ENCODE data around the gene RPS6KA1.
"Not testable (repeated sequence)": the region's sequence is repeated elsewhere in the genome, so short reads cannot be mapped to it uniquely, and the experiment has no call there.

The RPS6KA1 gene

GRCh38 chr1:26584588-26584987 lies 55.0 kb downstream of the RPS6KA1 start:
- not testable (repeated sequence) for H3K27ac Mint-ChIP-seq, H3K4me3 Mint-ChIP-seq, H3K27me3 Mint-ChIP-seq, ATAC-seq, H3K9me3 Mint-ChIP-seq, H3K36me3 Mint-ChIP-seq
- H3K4me1 Mint-ChIP-seq, result peaks cover 34% of the 10 kb centered on the region

GRCh38 chr1:26585471-26585870 lies 55.9 kb downstream of the RPS6KA1 start:
- Mint-ChIP-seq H3K9me3 (peaks cover 3% of the 10 kb centered on the region), H3K4me1 (peaks cover 29% of the 10 kb centered on the region), H3K4me3 (no peak overlapping the region), H3K36me3 (peaks cover 5% of the 10 kb centered on the region), H3K27ac (no peak overlapping the region), H3K27me3 (no peaks in the 10 kb centered on the region)
- ATAC-seq, result no peak

- H3K27me3 Mint-ChIP-seq, result no peaks in the 10 kb centered on the region
- peak overlapping the region; percentile 12 for H3K27ac Mint-ChIP-seq
- H3K4me1 Mint-ChIP-seq, result peaks cover 6% of the 10 kb centered on the region
- H3K9me3 Mint-ChIP-seq, result peaks cover 3% of the 10 kb centered on the region
- no peak for ATAC-seq
- peaks cover 5% of the 10 kb centered on the region for H3K36me3 Mint-ChIP-seq
- no peak overlapping the region for H3K4me3 Mint-ChIP-seq
These were observed 63.8 kb downstream of the RPS6KA1 start for GRCh38 chr1:26593385-26593784.

GRCh38 chr1:26594593-26594992 lies 65.0 kb downstream of the RPS6KA1 start:
- not testable (repeated sequence) for H3K27ac Mint-ChIP-seq, H3K4me3 Mint-ChIP-seq, H3K9me3 Mint-ChIP-seq, H3K36me3 Mint-ChIP-seq, H3K27me3 Mint-ChIP-seq, H3K4me1 Mint-ChIP-seq, ATAC-seq

GRCh38 chr1:26597629-26598039 lies 68.1 kb downstream of the RPS6KA1 start:
- ATAC-seq, result peak; percentile 56
- no peak overlapping the region for H3K27ac Mint-ChIP-seq

GRCh38 chr1:26598890-26599289 lies 69.3 kb downstream of the RPS6KA1 start:
- Mint-ChIP-seq H3K27ac (no peak overlapping the region), H3K9me3 (no peaks in the 10 kb centered on the region), H3K36me3 (no peaks in the 10 kb centered on the region), H3K4me3 (no peak overlapping the region), H3K4me1 (peaks cover 11% of the 10 kb centered on the region), H3K27me3 (no peaks in the 10 kb centered on the region)
- ATAC-seq, result no peak

More at GRCh38 chr1:26597629-26598039, 68.1 kb downstream of the RPS6KA1 start:
- H3K27me3 Mint-ChIP-seq, result no peaks in the 10 kb centered on the region
- no peaks in the 10 kb centered on the region for H3K36me3 Mint-ChIP-seq
- H3K4me3 Mint-ChIP-seq, result no peak overlapping the region
- peaks cover 10% of the 10 kb centered on the region for H3K4me1 Mint-ChIP-seq
- no peaks in the 10 kb centered on the region for H3K9me3 Mint-ChIP-seq

- Mint-ChIP-seq H3K27me3 (no peaks in the 10 kb centered on the region), H3K36me3 (no peaks in the 10 kb centered on the region), H3K4me3 (no peak overlapping the region), H3K27ac (no peak overlapping the region), H3K4me1 (peaks cover 10% of the 10 kb centered on the region), H3K9me3 (no peaks in the 10 kb centered on the region)
- no peak for ATAC-seq
These were observed 72.9 kb downstream of the RPS6KA1 start for GRCh38 chr1:26602378-26602959.

GRCh38 chr1:26603856-26604255 lies 74.3 kb downstream of the RPS6KA1 start:
- Mint-ChIP-seq H3K27ac (no peak overlapping the region), H3K36me3 (no peaks in the 10 kb centered on the region), H3K4me1 (peaks cover 6% of the 10 kb centered on the region), H3K9me3 (no peaks in the 10 kb centered on the region), H3K4me3 (no peak overlapping the region), H3K27me3 (no peaks in the 10 kb centered on the region)
- no peak for ATAC-seq

GRCh38 chr1:26607186-26607585 lies 77.6 kb downstream of the RPS6KA1 start:
- Mint-ChIP-seq H3K36me3 (no peaks in the 10 kb centered on the region), H3K27ac (no peak overlapping the region), H3K4me3 (no peak overlapping the region), H3K4me1 (peaks cover 6% of the 10 kb centered on the region), H3K27me3 (no peaks in the 10 kb centered on the region), H3K9me3 (no peaks in the 10 kb centered on the region)
- no peak for ATAC-seq

GRCh38 chr1:26608895-26609294 lies 79.3 kb downstream of the RPS6KA1 start:
- ATAC-seq, result no peak
- no peaks in the 10 kb centered on the region for H3K9me3 Mint-ChIP-seq
- H3K4me1 Mint-ChIP-seq, result no peaks in the 10 kb centered on the region
- H3K36me3 Mint-ChIP-seq, result no peaks in the 10 kb centered on the region
- H3K4me3 Mint-ChIP-seq, result no peak overlapping the region
- H3K27me3 Mint-ChIP-seq, result no peaks in the 10 kb centered on the region
- H3K27ac Mint-ChIP-seq, result no peak overlapping the region

- Mint-ChIP-seq H3K27me3 (no peaks in the 10 kb centered on the region), H3K4me3 (no peak overlapping the region), H3K4me1 (no peaks in the 10 kb centered on the region)
These were observed 81.2 kb downstream of the RPS6KA1 start for GRCh38 chr1:26610781-26611180.

GRCh38 chr1:26612627-26613026 lies 83.1 kb downstream of the RPS6KA1 start:
- not testable (repeated sequence) for ATAC-seq, H3K4me1 Mint-ChIP-seq, H3K9me3 Mint-ChIP-seq, H3K4me3 Mint-ChIP-seq, H3K27ac Mint-ChIP-seq, H3K36me3 Mint-ChIP-seq, H3K27me3 Mint-ChIP-seq

More at GRCh38 chr1:26610781-26611180, 81.2 kb downstream of the RPS6KA1 start:
- no peak for ATAC-seq
- H3K36me3 Mint-ChIP-seq, result no peaks in the 10 kb centered on the region
- no peaks in the 10 kb centered on the region for H3K9me3 Mint-ChIP-seq
- H3K27ac Mint-ChIP-seq, result no peak overlapping the region

- Mint-ChIP-seq H3K27ac (no peak overlapping the region), H3K4me1 (peaks cover 14% of the 10 kb centered on the region), H3K27me3 (no peaks in the 10 kb centered on the region), H3K4me3 (no peak overlapping the region), H3K36me3 (no peaks in the 10 kb centered on the region), H3K9me3 (no peaks in the 10 kb centered on the region)
- ATAC-seq, result no peak
These were observed 85.3 kb downstream of the RPS6KA1 start for GRCh38 chr1:26614655-26615411.

GRCh38 chr1:26616881-26617280 lies 87.3 kb downstream of the RPS6KA1 start:
- no peaks in the 10 kb centered on the region for H3K27me3 Mint-ChIP-seq
- peak overlapping the region; percentile 6 for H3K27ac Mint-ChIP-seq
- no peaks in the 10 kb centered on the region for H3K36me3 Mint-ChIP-seq
- ATAC-seq, result no peak
- H3K4me1 Mint-ChIP-seq, result peaks cover 24% of the 10 kb centered on the region
- H3K9me3 Mint-ChIP-seq, result no peaks in the 10 kb centered on the region
- no peak overlapping the region for H3K4me3 Mint-ChIP-seq

GRCh38 chr1:26618561-26618960 lies 89.0 kb downstream of the RPS6KA1 start:
- peaks cover 24% of the 10 kb centered on the region for H3K4me1 Mint-ChIP-seq
- H3K27ac Mint-ChIP-seq, result no peak overlapping the region
- no peaks in the 10 kb centered on the region for H3K36me3 Mint-ChIP-seq
- no peaks in the 10 kb centered on the region for H3K9me3 Mint-ChIP-seq
- H3K27me3 Mint-ChIP-seq, result no peaks in the 10 kb centered on the region
- ATAC-seq, result no peak
- H3K4me3 Mint-ChIP-seq, result no peak overlapping the region

Data from stimulated activated memory B cell treated with anti-CD40 and anti-IgM and Interleukin-4, amounts not matched to agents 10 μg/mL and 1 μg/mL and 100 μg/mL, for 72 hours (primary cell).